Activated CD8-positive, alpha-beta memory T cell treated with anti-CD3 and anti-CD28 coated beads for 36 hours (primary cell): ENCODE measurements around the gene DNER. TPM values are rescaled to one million over a fixed set of nuclear protein-coding genes. Genes with fewer than 3 reads are reported as not detected.
"Not testable (repeated sequence)": the region's sequence is repeated elsewhere in the genome, so short reads cannot be mapped to it uniquely, and the experiment has no call there.

Experiments
- CTCF ChIA-PET: fragments of 350-600 bp; sonication (Branson Sonifier 250); formaldehyde crosslinking; loops from one replicate; lab custom pipeline; 2021; ENCODE audit warnings: antibody characterized with exemption; lab: Charles Lee
- POLR2A ChIA-PET: fragments of 350-600 bp; sonication (Branson Sonifier 250); formaldehyde crosslinking; loops from one replicate; lab custom pipeline; 2021; ENCODE audit warnings: antibody characterized with exemption; lab: Charles Lee
- total RNA-seq, 2 experiments: library from RNA; stranded (reverse); gene quantifications; one replicate each; pipeline ENCODE4 v1.2.3, GENCODE V29; 2021

The DNER gene
- not detected for total RNA-seq

GRCh38 chr2:229714080-229714735 is at the start of gene DNER:
Gene DNER (minus strand): TSS chr2:229714555. CDS start chr2:229714423, 132 bp downstream.
- CTCF ChIA-PET = no interaction called here
- POLR2A ChIA-PET = no interaction called here

- ChIA-PET CTCF (interaction anchor here (1.2 kb wide), 1 partner anchor 19 kb away, joined by 4 read pairs; no protein-coding TSS in a partner anchor), POLR2A (no interaction called here)
These were observed 47.3 kb upstream of the DNER start for GRCh38 chr2:229761663-229762062.

GRCh38 chr2:229757462-229757861 is 43.1 kb upstream of the DNER start:
- CTCF ChIA-PET, POLR2A ChIA-PET: not testable (repeated sequence)

- CTCF ChIA-PET = no interaction called here
- POLR2A ChIA-PET = no interaction called here
These were observed 38.8 kb upstream of the DNER start for GRCh38 chr2:229752970-229753729.

- CTCF ChIA-PET = interaction anchor here (0.7 kb wide), 1 partner anchor 331 kb away, joined by 5 read pairs; no protein-coding TSS in a partner anchor
- POLR2A ChIA-PET = no interaction called here
These were observed 35.4 kb upstream of the DNER start for GRCh38 chr2:229749779-229750178.

- POLR2A ChIA-PET = no interaction called here
These were observed 34.6 kb upstream of the DNER start for GRCh38 chr2:229748950-229749349.

GRCh38 chr2:229742691-229743090 is 28.3 kb upstream of the DNER start:
- POLR2A ChIA-PET, CTCF ChIA-PET: not testable (repeated sequence)

More at GRCh38 chr2:229748950-229749349, 34.6 kb upstream of the DNER start:
- CTCF ChIA-PET = no interaction called here

- POLR2A ChIA-PET = no interaction called here
- CTCF ChIA-PET = no interaction called here
These were observed 25.9 kb upstream of the DNER start for GRCh38 chr2:229740279-229740678.

GRCh38 chr2:229738024-229738625 is 23.8 kb upstream of the DNER start:
- ChIA-PET POLR2A (no interaction called here), CTCF (no interaction called here)

GRCh38 chr2:229734410-229734809 is 20.1 kb upstream of the DNER start:
- ChIA-PET CTCF (no interaction called here), POLR2A (no interaction called here)

GRCh38 chr2:229733611-229734245 is 19.4 kb upstream of the DNER start:
- CTCF ChIA-PET = no interaction called here

GRCh38 chr2:229732897-229733296 is 18.5 kb upstream of the DNER start:
- POLR2A ChIA-PET = no interaction called here
- CTCF ChIA-PET = no interaction called here

More at GRCh38 chr2:229733611-229734245, 19.4 kb upstream of the DNER start:
- POLR2A ChIA-PET = no interaction called here

- ChIA-PET POLR2A (no interaction called here), CTCF (no interaction called here)
These were observed 17.6 kb upstream of the DNER start for GRCh38 chr2:229731916-229732315.

- ChIA-PET POLR2A (no interaction called here), CTCF (interaction anchor here (0.7 kb wide), 1 partner anchor 884 kb away, joined by 3 read pairs; no protein-coding TSS in a partner anchor)
These were observed 17.0 kb upstream of the DNER start for GRCh38 chr2:229731363-229731762.

- ChIA-PET POLR2A (no interaction called here), CTCF (no interaction called here)
These were observed 14.0 kb upstream of the DNER start for GRCh38 chr2:229728370-229728769.

- ChIA-PET CTCF (no interaction called here), POLR2A (no interaction called here)
These were observed 12.3 kb upstream of the DNER start for GRCh38 chr2:229726643-229727042.

- ChIA-PET POLR2A (no interaction called here), CTCF (no interaction called here)
These were observed 11.6 kb upstream of the DNER start for GRCh38 chr2:229725716-229726574.

GRCh38 chr2:229723192-229723591 is 8.8 kb upstream of the DNER start:
- POLR2A ChIA-PET, CTCF ChIA-PET: not testable (repeated sequence)
